GM20431 (cell line): ENCODE data around the gene E2F6.

Experiments
- in situ Hi-C: fragments of 300-500 bp; cut with MseI, MboI; formaldehyde crosslinking; loops from one replicate; pipeline ENCODE4 v1.15.0; 2020; ENCODE audit warnings: low sequenced_read_pairs; ENCODE audit not compliant: unreplicated experiment

The E2F6 gene, protein sequence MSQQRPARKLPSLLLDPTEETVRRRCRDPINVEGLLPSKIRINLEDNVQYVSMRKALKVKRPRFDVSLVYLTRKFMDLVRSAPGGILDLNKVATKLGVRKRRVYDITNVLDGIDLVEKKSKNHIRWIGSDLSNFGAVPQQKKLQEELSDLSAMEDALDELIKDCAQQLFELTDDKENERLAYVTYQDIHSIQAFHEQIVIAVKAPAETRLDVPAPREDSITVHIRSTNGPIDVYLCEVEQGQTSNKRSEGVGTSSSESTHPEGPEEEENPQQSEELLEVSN

DNA sequence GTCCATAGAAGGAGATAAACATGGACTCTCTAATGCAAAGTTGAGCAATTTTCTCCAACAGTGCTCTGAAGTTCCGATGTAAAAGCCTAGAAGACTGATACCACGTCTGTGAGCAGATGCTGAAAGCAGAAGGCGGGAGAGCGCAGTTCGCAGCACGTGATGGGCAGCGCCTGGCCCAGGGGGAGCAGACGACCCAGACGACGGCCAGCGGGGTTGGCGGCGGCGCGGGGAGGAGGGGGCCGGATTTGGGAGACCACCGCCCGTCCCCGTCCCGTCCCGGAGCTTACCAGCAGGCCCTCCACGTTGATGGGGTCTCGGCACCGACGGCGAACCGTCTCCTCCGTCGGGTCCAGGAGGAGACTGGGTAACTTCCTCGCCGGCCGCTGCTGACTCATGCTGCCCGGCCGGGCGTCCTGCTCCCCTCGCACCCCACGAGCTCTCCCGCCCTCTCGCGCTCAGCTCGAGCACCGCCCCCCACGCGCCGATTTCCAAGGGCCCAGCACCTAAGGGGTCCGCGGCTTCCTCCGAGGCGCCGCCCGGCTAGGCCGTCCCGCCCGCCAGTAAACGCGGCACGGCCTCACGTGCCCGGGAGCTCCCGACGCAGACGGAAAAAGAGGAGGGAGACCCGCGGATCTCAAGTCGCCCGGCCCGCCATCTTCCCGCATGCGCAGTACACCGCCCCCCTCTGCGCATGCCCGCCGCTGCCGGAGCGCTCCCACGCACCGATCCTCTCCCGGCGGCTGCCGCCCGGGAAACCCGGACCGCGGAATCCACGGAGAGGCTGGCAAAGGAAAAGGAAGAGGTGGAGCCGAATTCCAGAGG, at the start of gene E2F6:
Gene E2F6 (minus strand): TSS at position 677 of the 822 bp plus-strand sequence. CDS start 282 bp downstream, at position 395.
- in situ Hi-C loops: no loop called here

DNA sequence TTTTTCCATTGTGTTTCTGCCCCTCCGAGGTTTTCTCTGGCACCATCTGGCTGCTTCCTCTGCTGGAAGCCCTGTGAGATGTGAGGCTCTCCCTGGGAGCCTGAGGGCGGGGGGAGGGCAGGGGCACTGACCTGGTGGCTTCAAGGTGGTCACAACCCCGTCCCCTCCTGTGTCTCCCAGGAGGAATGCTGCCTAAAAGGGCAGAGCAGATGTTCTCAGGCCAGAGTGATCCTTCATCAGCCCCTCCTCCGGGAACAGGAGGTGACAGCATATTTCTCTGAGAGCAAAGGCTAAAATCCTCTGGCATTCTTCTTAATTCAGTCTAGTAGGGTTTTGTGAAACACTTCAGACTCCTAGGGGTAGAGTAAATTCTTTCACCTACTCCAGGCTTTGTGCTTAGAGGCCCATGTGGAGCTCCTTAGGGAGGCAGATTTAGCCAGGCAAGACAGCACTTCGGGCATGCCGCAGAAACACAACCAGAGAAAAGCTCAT, 49.6 kb upstream of the E2F6 start:
- in situ Hi-C loops: no loop called here

DNA sequence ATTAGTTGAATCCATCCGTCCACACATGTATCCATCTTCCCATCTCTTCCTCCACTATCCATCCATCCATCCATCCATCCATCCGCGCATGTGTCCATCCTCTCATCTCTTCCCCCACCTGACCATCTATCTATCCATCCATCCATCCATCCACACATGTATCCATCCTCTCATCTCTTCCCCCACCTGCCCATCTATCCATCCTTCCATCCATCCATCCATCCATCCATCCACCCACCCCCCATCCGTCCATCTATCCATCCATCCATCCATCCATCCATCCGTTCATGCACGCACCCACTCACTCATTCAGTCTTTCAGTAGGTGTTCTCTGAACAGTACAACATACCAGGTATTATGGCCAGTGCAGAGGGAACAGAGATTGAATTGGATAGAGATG, 48.9 kb upstream of the E2F6 start:
- in situ Hi-C loops: no loop called here

DNA sequence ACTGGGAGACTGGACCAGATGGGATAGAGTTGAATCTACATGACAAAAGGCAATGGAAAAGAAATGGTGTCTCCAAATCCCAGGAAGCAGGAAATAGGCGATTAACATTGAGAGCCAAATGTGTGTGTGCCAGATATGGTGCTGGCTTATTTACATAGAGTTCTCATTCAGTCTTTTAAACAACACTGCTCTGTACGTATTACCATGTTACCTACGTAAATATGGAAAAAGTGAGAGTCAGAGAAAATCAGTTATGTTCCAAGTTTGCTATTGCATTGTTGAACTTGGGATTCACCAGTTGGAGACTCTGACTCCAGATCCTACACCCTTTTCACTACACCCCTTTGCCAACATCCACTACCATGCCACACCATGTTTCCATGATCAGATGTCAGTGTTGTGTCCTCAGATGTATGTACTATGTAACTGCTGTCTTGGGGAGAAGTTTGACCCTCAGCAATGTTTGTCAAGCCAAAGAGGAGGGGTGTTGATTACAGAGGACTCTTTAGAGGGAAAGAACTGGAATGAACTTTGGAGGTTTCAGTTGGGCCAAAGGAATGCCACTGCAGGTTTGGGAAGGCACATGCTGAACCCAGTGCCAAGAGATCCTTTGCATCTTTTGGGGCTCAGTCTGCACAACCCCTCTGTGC, 48.2 kb upstream of the E2F6 start:
- in situ Hi-C loops: no loop called here

DNA sequence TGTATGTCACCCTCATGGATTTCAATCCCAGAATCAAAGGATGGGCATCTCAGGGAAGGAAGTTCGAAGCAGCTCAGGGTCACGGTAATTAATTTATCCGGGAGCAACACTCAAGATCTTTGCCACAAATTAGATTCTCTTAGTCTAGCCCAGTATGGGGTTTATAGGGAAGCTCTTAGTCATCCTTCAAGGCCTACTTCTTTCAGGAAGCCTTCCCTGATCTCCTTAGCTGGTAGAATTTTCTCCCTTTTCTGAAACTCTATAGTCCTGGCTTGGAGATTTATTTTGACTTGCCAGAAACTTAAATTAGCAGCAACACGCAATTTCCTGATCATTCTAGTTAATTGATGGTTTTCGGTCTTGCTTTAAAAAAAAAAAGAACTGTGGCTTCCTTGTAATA, 47.4 kb upstream of the E2F6 start:
- in situ Hi-C loops: no loop called here

DNA sequence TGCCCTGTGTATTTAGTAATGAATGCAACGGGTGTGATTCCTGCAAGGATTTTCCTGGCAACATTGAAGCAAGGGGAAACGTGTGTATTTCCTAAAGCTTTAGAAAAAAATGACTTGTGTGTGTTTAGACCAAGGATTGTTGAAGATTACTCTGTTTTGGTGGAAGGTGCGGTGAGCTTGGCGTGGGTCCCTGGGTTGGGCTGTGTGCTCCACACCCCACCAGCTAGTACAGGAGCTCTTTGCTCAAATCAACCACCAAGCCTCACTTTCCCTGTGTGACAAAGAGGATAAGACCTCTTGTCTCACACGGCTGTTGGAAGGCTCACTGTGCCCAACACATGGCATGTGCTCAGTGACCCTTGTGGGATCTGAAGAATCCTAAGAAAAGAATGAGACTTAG, 46.5 kb upstream of the E2F6 start:
- in situ Hi-C loops: no loop called here

DNA sequence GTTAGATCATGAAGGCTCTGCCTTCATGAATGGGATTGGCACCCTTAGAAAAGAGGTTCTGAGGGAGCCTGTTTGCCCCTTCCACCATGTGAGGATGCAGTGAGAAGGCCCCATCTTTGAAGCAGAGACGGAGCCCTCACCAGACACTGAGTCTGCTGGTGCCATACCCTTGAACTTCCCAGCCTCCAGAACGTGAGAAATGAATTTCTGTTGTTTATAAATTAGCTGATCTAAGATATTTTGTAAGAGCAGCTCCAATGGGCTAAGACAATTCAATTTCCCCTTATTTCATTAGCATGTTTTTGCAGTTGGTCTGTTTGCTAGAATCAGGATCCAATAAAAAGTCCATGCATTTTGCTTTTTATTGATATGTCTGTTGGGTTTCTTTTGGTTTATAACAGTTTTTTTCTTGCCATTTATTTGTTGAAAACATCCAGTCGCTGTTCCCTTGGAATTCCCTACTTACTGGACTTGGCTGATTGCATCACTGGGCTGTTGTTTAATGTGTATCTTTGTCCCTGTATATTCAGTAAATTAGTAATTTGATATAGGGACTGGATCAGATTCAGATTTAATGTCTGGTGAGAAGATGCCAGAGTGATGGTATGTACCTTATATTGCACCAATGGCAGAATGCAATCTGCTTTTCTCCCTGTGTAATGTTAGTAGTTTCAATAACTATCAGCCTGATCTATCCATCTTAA, 43.8 kb upstream of the E2F6 start:
- in situ Hi-C loops: no loop called here

DNA sequence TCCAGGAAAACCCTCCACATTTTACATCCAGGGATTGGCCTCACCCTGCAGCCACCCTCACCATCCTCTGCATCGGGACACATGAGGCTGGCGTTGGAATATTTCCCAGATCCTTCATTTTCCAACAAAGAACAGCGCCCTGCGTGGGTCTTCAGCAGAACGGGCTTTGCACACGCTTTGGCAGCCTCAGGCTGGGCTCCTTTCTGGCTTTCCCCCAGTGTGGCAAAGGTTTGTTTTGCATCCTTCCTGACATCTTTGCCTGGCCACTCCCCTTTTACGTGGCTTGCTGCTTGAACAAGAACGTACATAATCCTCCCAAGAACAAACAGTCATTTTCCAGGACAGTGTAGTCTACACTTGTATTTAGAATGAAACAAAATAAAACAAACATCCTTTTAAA, 42.3 kb upstream of the E2F6 start:
- in situ Hi-C loops: no loop called here

DNA sequence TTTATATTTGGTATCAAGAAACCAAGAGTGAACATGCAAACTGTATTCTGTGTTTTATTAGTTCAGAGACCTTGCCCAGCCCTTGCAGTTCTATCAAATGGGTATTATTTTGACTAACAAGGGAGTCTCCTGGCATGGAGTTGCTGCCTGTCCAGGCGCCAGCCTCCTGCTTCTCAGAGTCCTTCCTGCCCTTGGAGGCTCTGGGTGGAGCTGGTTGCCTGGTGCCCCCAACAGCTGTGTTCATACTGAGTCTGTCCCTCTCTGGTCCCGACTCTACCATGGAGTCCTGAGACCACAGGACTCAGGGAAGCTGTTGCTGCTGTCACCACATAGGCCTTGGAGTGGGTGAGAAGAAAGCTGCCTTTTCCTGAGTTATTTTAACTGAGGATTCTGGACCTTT, 41.6 kb upstream of the E2F6 start:
- in situ Hi-C loops: no loop called here

DNA sequence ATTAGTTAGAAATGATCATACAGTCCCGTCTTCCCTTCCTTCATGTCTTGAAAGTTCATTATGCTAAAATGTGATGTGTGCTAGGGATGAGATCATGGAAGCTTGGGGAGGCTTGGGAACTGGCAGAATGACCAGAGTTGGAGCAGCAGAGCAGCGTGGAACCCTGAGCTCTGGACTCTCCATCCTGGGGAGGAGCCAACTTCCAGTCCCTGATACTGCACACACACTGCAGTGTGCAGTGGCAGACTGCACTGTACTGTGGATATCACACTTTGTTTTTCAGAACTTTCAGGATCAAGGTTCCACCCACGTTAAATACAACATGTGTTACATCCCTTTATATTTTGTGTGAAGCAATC, 40.6 kb upstream of the E2F6 start:
- in situ Hi-C loops: no loop called here

DNA sequence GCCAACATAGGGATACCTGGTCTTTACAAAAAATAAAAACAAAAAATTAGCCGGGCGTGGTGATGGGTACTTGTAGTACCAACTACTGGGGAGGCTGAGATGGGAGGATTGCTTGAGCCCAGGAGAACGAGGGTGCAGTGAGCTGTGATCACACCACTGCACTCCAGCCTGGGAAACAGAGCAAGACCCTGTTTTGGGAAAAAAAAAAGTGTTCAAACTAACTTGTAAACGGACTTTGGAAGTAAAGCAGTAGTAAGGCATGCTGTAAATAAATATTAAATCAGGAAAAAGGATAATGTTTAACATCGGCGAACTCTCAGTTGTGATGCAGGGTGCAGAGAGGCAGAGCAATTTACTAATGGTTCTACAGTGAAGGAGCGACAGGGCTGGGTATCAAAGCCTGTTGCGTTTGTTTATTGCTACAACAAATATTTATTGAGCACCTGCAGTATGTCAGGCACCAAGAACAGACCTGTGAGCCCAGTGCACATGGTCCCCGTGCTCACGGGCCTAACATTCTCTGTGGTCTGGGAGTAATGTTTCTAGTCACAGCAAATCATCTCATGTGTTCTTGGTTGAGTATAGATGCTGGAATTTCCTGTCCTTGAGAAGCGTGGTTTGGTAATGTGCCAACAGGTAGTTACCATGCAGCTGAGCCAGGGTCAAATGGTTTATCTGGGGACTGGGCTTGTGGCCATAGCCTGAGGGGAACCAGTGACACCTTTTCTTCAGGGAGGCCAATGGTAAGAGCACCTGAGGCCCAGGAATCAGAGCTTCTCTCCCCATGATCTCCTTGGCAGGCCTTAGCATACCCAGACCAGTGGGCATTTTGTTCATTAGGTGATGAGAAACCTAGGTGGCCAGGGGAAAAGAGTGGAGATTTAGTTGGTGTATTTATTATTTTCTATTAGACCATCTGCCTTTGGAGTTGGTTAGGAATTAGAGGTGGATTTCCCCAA, 40.0 kb upstream of the E2F6 start:
- in situ Hi-C loops: no loop called here

DNA sequence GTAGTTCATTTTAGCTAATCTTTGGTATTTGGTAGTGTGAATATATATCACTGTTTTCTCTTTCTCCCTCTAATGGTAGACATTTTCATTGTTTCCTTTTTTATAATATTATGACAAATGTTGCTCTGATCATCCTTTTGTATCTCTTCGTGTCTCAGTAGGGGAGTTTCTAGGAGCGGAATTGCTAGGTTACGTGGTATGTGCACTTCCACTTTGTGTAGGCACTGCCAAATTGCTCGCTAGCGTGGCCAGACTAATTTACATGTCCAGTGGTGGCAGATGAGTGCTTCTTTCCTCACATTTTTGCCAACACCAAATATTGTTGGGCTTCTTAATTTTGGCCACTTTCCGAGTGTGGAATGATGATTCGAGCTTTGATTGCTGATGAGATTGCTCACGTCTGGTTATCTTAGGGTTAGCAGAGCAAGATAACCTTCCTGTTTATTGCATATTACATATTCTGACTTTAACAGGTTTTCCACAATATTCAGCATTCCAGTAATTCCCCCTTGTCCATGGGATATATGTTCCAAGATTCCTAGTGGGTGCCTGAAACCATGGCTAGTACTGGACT, 37.5 kb upstream of the E2F6 start:
- in situ Hi-C loops: no loop called here

DNA sequence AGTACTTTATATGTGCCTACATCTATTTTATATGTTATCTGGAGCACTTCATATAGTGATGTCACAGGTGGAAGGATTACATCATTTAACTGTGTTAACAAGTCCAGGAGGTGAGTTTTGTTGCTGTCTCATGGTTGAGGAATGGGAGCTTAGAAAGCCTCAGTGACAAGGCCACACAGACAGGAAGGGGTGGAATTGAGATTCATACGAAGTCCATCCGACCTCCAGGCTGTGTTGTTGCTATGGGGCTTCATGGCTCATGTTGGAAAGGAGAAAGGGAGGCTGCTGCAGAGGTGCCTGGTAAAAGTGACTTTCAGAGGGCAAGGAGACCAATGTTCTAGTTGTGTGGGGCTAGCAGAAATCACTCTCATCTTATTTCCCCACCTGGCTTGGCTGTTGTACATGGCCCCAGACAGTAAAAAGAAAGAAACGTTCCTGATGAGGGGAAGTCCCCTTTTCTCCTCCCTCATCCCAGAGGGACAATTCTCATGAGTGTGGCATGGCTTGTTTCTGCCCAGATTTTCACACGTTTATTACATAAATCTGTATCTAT, 36.9 kb upstream of the E2F6 start:
- in situ Hi-C loops: no loop called here

DNA sequence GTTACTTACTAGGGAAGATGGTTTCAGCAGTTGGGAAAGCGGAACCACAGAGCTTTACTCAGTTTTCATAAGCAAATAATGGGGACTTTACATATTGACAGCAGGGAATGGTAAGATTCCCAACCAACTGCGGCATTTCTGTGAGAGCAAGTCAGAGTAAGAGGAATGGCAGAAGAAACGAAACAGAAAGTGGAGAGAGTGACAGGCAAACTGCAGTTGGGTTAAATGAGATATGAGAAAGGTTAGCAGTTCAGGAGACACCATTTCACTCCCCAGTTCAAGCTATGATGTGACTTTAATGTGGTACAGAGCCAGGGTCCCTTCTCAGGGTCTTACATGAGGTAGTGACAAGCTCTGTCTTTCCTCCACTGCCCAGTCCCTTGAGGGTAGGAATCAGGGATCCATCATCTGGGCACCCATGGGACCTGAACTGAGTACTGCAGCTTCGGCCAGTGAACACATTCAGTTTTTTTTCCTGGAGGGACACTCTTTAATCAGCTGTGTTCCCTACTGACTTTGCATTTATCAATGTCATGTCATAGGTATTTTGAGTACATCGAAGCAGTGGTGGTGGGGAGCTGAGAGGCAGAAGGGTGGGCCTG, 34.8 kb upstream of the E2F6 start:
- in situ Hi-C loops: no loop called here

DNA sequence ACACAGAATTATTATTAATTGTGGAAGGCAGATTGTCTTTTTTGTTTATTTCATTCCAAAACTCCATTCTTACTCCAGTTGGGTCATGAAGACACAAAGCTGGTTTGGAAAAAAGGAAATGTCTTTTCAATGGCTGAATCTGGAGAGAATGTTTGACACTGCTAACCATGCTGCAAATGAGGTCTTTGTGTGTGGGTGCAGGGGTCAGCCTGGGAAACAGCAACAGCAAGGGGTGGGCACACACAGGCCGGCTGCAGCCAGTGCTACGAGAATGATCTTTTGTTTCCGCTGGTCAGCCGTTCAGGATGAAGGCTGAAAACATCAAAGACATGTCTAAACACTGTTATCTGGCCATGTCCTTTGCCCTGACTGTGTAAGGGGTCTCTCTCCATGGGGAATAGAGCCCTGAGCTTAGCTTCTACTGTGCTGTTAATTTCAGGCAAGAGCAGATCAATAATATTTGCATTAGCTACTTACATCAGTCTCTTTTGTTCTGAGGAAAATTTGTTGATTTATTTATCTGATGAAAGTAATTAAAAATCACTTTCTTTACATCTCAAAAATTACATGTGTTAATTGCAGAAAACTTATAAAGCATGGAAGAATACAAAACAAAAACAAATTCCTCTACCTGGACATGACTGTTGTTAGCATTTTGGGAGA, 33.3 kb upstream of the E2F6 start:
- in situ Hi-C loops: no loop called here

DNA sequence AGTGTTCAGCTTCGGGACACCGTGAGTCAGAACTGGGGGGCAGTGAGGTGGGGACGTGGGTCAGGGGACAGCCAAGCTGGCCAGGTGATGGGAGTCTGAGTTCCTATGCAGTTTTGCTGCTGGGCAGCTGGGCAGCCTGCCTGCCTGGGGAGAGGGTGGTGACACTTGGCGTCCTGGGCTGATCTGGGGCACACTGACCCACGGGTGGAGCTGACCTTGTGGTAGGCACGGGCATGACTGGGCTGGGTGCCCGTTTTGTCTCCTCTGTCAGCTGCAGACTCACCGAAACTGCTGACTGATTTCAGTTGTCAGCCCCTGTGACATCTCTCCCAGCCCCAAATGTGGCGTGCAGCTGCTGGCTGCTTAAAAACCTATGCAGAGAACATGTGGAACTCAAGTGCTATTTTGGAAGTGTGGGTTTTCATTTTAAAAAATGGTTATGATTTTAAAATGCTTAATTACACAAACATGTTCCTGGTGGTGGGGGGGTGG, 32.6 kb upstream of the E2F6 start:
- in situ Hi-C loops: no loop called here

DNA sequence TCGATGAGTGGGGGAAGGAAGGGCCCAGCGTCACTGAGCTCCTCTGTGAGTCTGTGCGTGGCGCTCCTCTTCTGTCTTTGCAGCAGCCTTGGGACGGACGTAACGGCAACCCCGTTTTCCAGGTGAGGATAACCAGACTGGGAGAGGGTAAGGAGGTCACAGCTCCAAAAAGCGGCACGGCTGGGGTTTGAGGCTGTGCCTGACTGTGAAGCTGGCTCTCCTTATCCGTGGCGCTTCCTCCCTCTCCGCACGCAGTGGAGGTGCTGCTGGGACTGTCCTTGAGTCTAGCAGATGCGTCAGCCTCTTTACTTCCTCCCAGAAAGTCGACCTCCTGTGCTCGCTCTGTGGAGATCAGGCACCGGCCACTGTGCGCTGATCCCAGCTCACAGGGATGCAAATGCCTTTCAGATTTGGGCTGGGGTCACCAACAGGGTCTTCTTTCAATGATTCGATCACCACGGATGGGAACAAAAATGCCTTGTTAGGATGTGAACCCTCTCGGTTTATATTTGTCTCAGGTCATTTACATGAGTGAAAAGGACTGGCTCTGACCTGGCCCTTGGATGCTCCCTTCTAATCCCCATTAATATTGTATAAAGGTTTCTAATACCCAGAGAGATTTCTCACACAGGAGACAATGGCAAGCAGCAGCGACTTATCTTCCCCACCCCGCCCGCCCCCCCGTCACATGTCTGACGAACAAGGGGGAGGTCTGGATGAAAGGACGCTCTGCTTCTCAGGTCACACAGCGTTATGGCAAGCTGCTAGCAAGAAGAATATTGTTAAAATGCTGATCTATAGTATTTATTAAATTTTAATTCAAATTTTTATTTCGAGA, 30.1 kb upstream of the E2F6 start:
- in situ Hi-C loops: no loop called here
